ENCODE measurements around the gene UAP1L1.
"Not testable (repeated sequence)": the region's sequence is repeated elsewhere in the genome, so short reads cannot be mapped to it uniquely, and the experiment has no call there.

The UAP1L1 gene

DNA sequence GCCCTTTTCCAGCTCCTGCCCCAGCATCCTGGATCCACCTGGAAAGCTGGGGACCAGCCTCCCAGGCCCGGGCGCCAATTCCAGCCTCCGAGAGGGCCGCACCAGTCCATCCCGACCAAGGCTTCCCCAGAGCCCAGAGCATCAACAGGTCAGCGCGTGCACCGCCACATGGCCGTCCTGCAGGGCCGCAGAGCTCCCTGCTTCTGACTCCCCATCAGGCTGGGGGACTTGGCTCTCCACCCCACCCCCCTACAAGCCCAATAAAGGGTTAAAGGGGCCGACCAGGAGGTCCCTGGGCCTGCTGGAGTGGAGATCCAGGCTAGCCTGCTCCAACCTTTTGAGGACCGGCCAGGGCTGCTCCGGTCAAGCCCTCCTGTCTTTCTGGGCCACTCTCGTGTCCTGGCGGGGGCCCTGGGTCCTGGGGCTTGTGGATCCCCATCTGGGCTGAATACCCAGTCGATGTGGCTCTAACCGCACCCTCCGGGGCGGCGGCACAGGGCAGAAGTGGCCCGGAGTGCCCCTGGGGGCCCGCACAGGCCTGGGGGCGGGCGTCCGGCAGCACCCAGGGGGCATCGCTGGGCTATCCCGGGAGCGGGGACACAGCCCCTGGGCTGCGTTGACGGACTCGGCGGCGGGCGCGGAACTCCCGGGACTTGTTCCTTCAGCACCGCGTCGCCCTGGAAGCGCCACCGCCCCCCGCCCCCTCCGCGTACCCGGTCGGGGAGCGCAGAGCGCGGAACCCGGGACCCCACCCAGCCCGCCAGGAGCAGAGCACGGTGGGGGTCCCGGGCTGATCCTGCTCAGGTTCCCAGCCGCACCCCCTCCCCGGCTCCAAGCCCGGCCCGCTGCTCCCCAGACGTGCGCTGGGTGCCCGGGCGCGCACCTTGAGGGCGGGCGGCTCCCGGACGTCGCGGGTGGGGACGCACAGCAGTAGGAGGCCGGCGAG, 24.0 kb upstream of the UAP1L1 start:
- Histone ChIP-seq H3K9me3 (ENCODE audit: control insufficient read depth, low read length) (no peaks in the 10 kb centered on the region), H3K36me3 (ENCODE audit: control insufficient read depth, insufficient read depth, low read length) (no peaks in the 10 kb centered on the region), H3K27ac (ENCODE audit: low read depth, low read length, severe bottlenecking) (no peak overlapping the region), H3K4me1 (ENCODE audit: control insufficient read depth, insufficient read depth, low read length, poor library complexity, severe bottlenecking) (peaks cover 2% of the 10 kb centered on the region), H3K4me3 (ENCODE audit: extremely low read depth, insufficient read depth, low read length, poor library complexity, severe bottlenecking) (no peak overlapping the region)
- 15 to 16% methylated on average over 47 to 70 of the region's 71 CpGs for WGBS, 2 experiments (ENCODE audit: insufficient coverage in 2 of 2)

DNA sequence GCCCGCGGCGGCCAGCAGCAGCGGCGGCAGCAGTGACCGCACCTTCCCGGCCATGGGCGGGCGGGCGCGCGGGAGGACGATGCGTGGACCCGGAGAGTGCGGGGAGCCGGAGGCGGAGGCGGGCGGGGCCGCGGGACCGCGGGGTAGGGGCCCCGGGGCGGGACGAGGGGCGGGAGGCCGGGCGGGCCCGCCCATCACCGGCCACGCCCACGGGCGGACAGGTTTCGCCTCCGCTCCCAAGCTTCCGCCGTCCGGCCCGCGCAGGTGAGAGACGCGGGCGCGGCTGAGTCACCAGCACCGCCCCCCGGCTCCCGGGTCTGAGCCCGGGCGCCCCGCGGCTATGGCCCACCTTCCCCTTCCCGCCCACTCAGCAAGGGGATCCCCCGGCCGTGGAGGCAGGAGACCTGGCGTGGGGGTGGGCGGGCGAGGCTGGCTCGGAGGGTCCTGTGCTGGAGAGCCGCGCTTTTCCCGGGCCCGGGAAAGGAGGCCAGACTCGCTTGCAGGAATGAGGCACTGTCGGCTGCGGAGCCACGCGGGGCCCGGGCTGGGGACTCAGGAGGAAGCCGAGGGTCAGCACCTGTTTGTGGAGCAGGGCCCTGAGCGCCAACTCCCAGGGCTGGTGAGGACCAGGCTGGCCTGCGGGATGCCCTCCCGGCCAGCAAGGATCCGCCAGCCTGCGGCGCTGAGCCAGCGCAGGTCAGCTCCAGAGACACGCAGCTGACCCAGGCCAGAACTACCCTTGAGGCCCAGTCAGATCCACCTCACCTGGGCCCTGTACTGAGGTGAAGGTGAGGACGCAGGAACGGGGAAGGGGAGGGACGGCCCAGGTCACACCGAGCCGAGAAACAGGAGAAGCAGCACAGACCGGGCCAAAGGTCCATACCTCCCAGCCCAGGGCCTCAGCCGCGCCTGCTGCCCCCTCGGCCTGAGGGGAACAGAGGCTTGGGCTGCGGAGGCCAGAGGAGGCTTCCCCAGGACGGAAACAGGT, 23.1 kb upstream of the UAP1L1 start, which contains the start of gene ENTPD2:
Gene ENTPD2, minus strand, starts transcription at position 118 of the 988 bp plus-strand sequence. Its CDS starts 64 bp downstream, at position 54.
- Histone ChIP-seq H3K4me1 (ENCODE audit: control insufficient read depth, insufficient read depth, low read length, poor library complexity, severe bottlenecking) (peaks cover 2% of the 10 kb centered on the region), H3K27ac (ENCODE audit: low read depth, low read length, severe bottlenecking) (no peak within 1 kb of the TSS), H3K4me3 (ENCODE audit: extremely low read depth, insufficient read depth, low read length, poor library complexity, severe bottlenecking) (no peak within 1 kb of the TSS), H3K36me3 (ENCODE audit: control insufficient read depth, insufficient read depth, low read length) (no peaks in the 10 kb centered on the region), H3K9me3 (ENCODE audit: control insufficient read depth, low read length) (no peaks in the 10 kb centered on the region)
- WGBS, 2 experiments (ENCODE audit: insufficient coverage in 2 of 2): 24% methylated on average over 68 to 75 of the region's 90 CpGs

DNA sequence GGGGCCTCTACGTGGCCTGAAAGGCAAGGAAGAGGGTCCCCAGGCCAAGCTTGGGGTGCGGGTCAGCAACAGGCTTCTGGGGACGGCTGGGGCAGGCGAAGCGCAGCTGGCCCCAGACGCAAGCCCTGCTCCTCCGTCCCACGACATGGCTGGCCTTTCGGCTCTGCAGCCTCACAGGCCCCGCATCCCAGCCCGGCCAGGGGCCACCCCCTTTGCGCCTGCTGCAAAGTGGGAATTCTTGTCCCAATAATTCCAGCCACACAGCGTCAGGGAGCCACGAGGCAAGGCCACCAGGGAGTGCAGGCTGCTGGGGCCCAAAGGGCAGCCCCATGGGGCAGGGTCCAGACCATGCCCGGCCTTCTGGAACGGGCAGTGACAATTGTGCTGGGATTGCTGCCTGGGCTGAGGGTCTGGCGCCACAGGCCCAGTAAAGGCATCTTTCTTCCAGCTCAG, 22.4 kb upstream of the UAP1L1 start:
- H3K27ac ChIP-seq (ENCODE audit: low read depth, low read length, severe bottlenecking): no peak overlapping the region
- no peaks in the 10 kb centered on the region for H3K36me3 ChIP-seq (ENCODE audit: control insufficient read depth, insufficient read depth, low read length)
- H3K9me3 ChIP-seq (ENCODE audit: control insufficient read depth, low read length): no peaks in the 10 kb centered on the region
- peaks cover 2% of the 10 kb centered on the region for H3K4me1 ChIP-seq (ENCODE audit: control insufficient read depth, insufficient read depth, low read length, poor library complexity, severe bottlenecking)
- H3K4me3 ChIP-seq (ENCODE audit: extremely low read depth, insufficient read depth, low read length, poor library complexity, severe bottlenecking): no peak overlapping the region
- WGBS, 2 experiments (ENCODE audit: insufficient coverage in 2 of 2): 91 to 92% methylated on average over 16 to 17 of the region's 17 CpGs

DNA sequence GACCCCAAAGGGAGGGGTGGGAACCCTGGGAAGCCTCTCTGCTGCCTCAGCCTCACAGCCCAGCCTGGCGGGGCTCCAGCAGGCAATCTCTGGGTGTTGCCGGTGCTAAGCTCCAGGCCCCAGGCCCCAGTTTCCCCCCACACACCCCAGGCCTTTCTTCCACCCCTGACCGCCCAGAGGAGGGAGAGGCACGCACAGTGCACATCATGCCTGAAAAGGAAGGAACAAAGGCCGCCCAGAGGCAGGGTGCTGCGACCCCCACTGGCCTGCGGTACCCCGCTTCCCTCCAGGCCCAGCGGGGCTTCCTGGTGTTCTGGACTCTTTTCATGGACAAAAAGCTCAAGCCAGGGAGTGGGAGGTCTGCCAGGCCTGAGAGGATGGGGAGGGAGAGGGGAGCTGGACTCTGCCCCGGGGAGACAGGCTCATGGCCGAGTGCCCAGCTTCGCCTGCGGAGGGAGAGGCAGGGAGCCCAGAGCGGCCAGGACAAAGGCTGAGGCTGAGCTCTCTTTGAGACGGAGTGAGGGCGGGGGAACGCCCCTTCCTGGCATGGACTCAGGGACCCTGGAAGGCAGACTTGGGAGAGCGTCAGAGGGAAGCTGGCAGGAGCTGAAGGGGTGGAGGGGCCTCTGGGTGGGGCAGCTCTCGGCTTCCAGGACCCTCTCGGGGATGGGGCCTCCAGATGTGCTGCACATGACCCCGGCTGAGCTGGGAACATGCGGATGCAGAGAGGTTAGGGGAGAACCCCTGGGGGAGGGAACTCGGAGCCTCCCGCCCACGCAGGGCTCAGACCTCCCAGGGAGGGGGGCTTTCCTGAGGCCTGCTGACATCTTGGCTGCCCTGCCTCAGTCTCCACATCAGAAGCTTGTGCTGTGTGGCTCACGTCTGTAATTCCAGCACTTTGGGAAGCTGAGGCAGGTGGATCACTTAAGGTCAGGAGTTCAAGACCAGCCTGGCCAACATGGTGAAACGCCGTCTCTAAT, 21.6 kb upstream of the UAP1L1 start:
- Histone ChIP-seq H3K9me3 (ENCODE audit: control insufficient read depth, low read length) (no peaks in the 10 kb centered on the region), H3K4me1 (ENCODE audit: control insufficient read depth, insufficient read depth, low read length, poor library complexity, severe bottlenecking) (peaks cover 2% of the 10 kb centered on the region), H3K27ac (ENCODE audit: low read depth, low read length, severe bottlenecking) (no peak overlapping the region), H3K36me3 (ENCODE audit: control insufficient read depth, insufficient read depth, low read length) (no peaks in the 10 kb centered on the region), H3K4me3 (ENCODE audit: extremely low read depth, insufficient read depth, low read length, poor library complexity, severe bottlenecking) (no peak overlapping the region)
- 78 to 83% methylated on average over 16 to 27 of the region's 28 CpGs for WGBS, 2 experiments (ENCODE audit: insufficient coverage in 2 of 2)

DNA sequence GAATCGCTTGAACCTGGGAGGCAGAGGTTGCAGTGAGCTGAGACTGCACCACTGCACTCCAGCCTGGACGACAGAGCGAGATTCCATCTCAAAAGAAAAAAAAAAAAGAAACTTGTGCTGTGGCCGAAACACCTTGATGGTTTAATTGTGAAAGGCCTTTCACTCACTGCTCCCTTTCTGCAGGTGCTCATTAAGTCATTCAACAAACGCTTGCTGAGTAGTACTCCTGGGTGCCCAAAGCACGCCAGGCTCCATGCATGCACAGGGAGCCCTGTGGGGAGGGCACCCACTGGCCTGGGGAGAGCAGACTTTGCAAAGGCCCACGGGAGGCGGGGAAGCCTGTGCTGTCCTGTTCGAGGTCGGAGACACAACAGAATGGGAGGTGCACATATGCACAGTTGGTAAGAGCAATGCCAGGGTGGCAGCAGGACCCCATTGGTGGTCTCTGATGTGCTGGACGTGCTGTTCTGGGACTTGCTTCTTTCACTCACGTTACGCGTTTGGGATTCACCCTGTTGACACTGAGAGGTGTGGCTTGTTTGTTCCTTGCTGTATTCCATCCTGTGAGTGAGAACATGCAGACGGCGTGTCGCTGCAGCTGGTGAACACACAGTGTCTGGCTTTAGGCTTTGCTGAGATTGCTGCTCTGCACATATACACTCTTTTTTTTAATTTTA, 20.4 kb upstream of the UAP1L1 start:
- no peak overlapping the region for H3K27ac ChIP-seq (ENCODE audit: low read depth, low read length, severe bottlenecking)
- peaks cover 2% of the 10 kb centered on the region for H3K4me1 ChIP-seq (ENCODE audit: control insufficient read depth, insufficient read depth, low read length, poor library complexity, severe bottlenecking)
- WGBS, 2 experiments (ENCODE audit: insufficient coverage in 2 of 2): 88 to 90% methylated on average over 12 to 15 of the region's 17 CpGs
- no peaks in the 10 kb centered on the region for H3K36me3 ChIP-seq (ENCODE audit: control insufficient read depth, insufficient read depth, low read length)
- H3K9me3 ChIP-seq (ENCODE audit: control insufficient read depth, low read length): no peaks in the 10 kb centered on the region
- H3K4me3 ChIP-seq (ENCODE audit: extremely low read depth, insufficient read depth, low read length, poor library complexity, severe bottlenecking): no peak overlapping the region

DNA sequence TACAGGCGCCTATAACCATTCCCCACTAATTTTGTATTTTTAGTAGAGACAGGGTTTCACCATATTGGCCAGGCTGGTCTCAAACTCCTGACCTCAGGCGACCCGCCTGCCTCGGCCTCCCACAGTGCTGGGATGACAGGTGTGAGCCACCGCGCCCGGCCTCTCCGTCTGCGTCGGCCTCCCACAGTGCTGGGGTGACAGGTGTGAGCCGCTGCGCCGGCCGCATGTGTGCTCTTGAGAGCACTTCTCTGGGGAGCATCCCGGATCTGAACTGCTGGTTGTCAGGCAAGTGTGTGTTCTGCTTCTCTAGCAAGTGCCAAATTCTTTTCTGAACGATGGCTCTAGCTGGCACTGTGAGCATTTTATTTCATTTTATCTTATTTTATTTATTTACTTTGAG, 19.8 kb upstream of the UAP1L1 start:
- H3K4me3 ChIP-seq (ENCODE audit: extremely low read depth, insufficient read depth, low read length, poor library complexity, severe bottlenecking): no peak overlapping the region
- WGBS, 2 experiments (ENCODE audit: insufficient coverage in 2 of 2): 85 to 89% methylated on average over 12 to 13 of the region's 16 CpGs
- H3K4me1 ChIP-seq (ENCODE audit: control insufficient read depth, insufficient read depth, low read length, poor library complexity, severe bottlenecking): peaks cover 2% of the 10 kb centered on the region
- no peak overlapping the region for H3K27ac ChIP-seq (ENCODE audit: low read depth, low read length, severe bottlenecking)
- H3K9me3 ChIP-seq (ENCODE audit: control insufficient read depth, low read length): no peaks in the 10 kb centered on the region
- no peaks in the 10 kb centered on the region for H3K36me3 ChIP-seq (ENCODE audit: control insufficient read depth, insufficient read depth, low read length)

DNA sequence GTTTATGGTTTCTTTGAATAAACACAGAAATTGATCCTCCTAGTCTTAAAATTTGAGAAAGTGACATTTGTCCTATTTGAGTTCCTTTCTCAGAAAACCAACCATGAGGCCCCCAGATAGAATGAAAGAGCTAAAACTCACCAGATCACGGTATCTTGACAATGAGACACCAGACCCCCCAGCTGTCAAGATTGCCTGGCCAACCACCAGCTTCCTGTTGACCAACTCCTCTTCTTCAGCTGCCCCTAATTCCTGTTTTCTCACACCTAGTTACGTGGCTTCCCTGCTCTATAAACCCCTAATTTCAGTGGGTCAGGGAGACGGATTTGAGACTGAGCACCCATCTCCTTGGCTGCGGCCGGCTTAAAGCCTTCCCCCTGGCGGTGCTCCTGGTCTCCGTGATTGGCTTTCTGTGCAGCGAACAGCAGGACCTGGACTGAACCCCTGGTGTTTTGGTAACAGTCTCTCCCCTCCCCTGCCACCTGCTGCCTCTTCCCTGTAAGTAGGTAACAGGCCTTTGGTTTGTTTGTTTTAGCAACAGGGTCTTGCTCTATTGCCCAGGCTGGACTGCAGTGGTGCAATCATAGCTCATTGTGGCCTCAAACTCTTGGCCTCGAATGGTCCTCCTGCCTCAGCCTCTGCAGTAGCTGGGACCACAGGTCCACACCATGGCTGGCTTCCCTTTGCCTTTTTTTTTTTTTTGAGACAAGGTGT, 18.6 kb upstream of the UAP1L1 start:
- no peaks in the 10 kb centered on the region for H3K9me3 ChIP-seq (ENCODE audit: control insufficient read depth, low read length)
- 83 to 89% methylated on average over 7 to 8 of the region's 9 CpGs for WGBS, 2 experiments (ENCODE audit: insufficient coverage in 2 of 2)

DNA sequence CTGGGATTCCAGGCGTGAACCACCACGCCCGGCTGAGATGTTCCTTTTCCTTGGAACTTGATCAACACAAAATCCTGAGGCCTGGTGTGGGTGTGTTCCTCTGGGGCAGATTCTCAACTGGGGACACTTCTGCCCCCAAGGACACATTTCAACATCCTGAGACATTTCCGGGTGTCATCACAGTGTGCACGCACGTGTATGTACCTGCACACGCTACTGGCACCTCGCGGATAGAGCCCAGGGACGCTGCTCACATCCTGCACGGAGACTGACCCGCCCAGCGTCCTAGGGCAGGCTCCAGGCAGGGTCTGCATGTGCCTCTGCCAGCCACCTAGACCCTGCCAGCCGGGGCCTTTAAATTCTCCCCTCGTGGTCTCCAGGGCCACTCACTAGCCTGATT, 14.9 kb upstream of the UAP1L1 start:
- no peak overlapping the region for H3K27ac ChIP-seq (ENCODE audit: low read depth, low read length, severe bottlenecking)
- 89 to 91% methylated on average over 13 to 15 of the region's 15 CpGs for WGBS, 2 experiments (ENCODE audit: insufficient coverage in 2 of 2)
- H3K9me3 ChIP-seq (ENCODE audit: control insufficient read depth, low read length): no peaks in the 10 kb centered on the region
- H3K4me3 ChIP-seq (ENCODE audit: extremely low read depth, insufficient read depth, low read length, poor library complexity, severe bottlenecking): no peak overlapping the region
- H3K36me3 ChIP-seq (ENCODE audit: control insufficient read depth, insufficient read depth, low read length): no peaks in the 10 kb centered on the region
- no peaks in the 10 kb centered on the region for H3K4me1 ChIP-seq (ENCODE audit: control insufficient read depth, insufficient read depth, low read length, poor library complexity, severe bottlenecking)

More for the DNA sequence above, 18.6 kb upstream of the UAP1L1 start:
- Histone ChIP-seq H3K36me3 (ENCODE audit: control insufficient read depth, insufficient read depth, low read length) (no peaks in the 10 kb centered on the region), H3K4me1 (ENCODE audit: control insufficient read depth, insufficient read depth, low read length, poor library complexity, severe bottlenecking) (peaks cover 1% of the 10 kb centered on the region), H3K27ac (ENCODE audit: low read depth, low read length, severe bottlenecking) (no peak overlapping the region), H3K4me3 (ENCODE audit: extremely low read depth, insufficient read depth, low read length, poor library complexity, severe bottlenecking) (no peak overlapping the region)

DNA sequence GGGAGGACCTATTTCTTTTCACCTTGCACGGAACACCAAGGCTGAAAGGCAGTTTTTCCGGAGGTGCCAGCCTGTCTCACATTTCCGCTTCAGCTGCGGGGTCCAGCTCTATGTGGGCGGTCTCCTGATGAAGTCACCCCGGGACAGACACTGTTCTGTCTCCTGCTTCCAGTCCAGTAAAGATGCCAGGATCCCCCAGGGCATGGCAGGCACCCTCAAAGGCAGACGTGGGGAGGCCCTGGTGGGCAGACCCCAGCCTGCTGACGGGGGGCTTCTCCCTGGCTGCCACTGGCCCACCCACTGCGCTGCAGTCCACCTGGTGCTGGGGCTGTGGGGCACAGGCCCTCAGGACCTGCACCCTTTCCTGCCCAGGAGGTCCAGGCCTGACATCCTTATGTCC, 14.5 kb upstream of the UAP1L1 start:
- not testable (repeated sequence) for H3K9me3 ChIP-seq (ENCODE audit: control insufficient read depth, low read length); H3K36me3 ChIP-seq (ENCODE audit: control insufficient read depth, insufficient read depth, low read length); H3K27ac ChIP-seq (ENCODE audit: low read depth, low read length, severe bottlenecking); H3K4me3 ChIP-seq (ENCODE audit: extremely low read depth, insufficient read depth, low read length, poor library complexity, severe bottlenecking); H3K4me1 ChIP-seq (ENCODE audit: control insufficient read depth, insufficient read depth, low read length, poor library complexity, severe bottlenecking)
- WGBS, 2 experiments (ENCODE audit: insufficient coverage in 2 of 2): 79 to 91% methylated on average over 4 of the region's 9 CpGs

All from mesodermal cell (in vitro differentiated cells).